Activated CD4-positive, alpha-beta T cell treated with anti-CD3 and anti-CD28 coated beads, Interleukin-2, Interleukin-6, amounts not matched to agents 100 ng/mL and 50 ng/mL, durations not matched to agents 16 hours and 8 hours (primary cell): ENCODE data around the gene ICE2.

Experiments
- DNase-seq: peaks from one replicate; pipeline ENCODE4 v3.0.0-alpha.2; 2020

ICE2 gene

DNA sequence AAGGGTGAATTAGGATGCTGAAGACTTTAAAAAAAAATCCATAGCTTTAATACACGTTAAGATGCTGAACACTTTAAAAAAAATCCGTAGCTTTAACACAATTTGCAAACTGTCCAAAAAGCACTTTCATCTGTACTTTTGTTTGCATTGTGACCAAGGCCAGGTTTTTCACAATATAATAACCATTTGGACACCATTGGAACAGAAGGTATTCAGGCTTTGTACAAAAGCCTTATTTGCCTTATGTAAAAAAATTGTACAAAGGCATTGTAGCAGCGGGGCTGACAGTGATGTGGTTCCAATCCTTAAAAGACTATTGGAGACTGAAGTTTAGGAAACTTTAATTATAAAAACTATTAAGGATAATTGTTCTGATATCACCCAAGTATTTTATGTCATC, 15.2 kb upstream of the ICE2 start:
- no peak for DNase-seq

- DNase-seq = no peak
These were observed 14.2 kb upstream of the ICE2 start for GRCh38 chr15:60493166-60493565.

- no peak for DNase-seq
These were observed 7.8 kb upstream of the ICE2 start for GRCh38 chr15:60486742-60487141.

DNA sequence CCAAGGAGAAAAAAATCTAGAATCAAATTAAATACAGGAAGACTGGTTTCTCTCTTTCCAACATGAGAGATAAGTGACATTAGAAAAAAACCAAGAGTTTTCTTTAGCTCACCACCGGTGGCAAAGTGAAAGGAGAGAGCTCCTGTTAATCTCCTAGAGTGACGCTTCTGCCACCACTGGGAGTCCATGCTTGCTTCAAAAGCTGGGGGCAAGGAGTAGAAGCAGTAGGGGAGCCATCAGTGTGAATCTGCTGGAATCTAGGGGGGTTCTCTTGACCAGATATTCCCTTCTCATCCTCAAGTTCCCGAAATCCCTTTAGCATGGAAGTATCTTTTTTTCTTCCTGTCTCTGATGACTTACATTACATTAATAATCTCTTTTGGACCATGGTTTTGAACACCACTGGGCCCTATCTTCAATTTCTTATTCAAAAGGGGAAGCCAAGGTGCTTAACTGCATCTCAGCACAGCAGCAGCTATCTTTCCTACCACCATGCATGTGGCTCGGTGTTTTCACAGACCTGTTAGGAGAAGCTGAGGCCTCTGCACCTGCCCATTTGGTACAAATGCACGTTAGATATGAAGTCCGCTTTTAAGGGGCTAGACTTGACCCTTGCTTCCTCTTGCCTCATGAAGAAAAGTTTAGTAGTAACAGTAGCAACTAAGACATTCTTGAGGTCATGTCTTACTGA, 6.6 kb upstream of the ICE2 start:
- DNase-seq = no peak

- no peak for DNase-seq
These were observed 4.1 kb upstream of the ICE2 start for GRCh38 chr15:60483042-60483441.

DNA sequence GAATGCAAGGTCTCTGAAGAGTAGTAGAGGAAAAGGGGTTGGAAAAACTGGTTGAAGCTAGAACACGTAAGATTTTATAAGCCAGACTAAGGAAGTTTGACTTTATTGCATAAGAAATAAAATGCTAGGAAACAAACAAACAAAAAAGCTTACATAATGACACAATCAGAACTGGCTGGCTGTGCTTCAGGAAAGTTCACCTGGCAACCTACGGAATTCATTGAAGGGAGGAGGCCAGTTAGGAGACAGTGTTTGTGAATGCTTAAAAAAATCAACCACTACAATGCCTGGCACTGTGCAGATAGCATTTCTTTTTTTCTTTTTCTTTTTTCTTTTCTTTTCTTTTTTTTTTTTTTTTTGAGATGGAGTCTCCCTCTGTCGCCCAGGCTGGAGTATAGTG, 1.9 kb upstream of the ICE2 start:
- no peak for DNase-seq

- peak; percentile 31 for DNase-seq
These were observed 1.2 kb upstream of the ICE2 start for GRCh38 chr15:60480149-60480548.

GRCh38 chr15:60479361-60480110, 594 bp upstream of the ICE2 start:
- peak; percentile 23 for DNase-seq

DNA sequence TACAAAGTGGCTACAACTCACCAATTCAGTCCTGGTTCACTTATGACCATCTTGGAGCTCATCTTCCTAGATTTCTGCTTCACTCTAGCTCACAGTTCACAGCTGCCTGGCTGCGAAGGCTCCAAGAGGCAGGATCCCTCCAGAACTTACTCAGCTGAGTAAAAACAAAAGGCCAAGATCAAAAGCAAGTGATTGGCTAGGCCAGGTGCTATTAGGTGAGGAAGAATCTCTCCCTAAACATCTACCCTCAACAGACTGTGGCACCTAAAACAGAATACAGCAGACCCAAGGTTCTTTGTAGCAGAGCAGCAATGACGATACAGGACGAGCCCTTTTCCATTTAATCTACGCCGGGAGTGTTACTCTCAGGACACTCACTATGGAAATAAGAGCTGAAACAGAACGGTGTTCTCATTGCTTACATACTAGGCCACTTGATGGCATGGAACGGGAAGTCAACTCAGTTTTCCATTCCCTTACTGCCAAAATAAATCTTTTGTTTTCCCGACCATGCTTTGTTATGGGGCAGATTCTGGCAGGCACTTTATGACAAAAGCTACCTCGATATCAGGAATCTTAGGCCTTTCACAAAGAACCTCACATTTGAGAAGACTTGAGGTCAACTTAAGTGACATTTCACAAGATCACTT, 901 bp downstream of the ICE2 start:
- peak; percentile 37 for DNase-seq

GRCh38 chr15:60477164-60477563, 1.8 kb downstream of the ICE2 start:
- no peak for DNase-seq

- no peak for DNase-seq
These were observed 2.2 kb downstream of the ICE2 start for GRCh38 chr15:60476713-60477112.

- no peak for DNase-seq
These were observed 5.8 kb downstream of the ICE2 start for GRCh38 chr15:60473135-60473534.

DNA sequence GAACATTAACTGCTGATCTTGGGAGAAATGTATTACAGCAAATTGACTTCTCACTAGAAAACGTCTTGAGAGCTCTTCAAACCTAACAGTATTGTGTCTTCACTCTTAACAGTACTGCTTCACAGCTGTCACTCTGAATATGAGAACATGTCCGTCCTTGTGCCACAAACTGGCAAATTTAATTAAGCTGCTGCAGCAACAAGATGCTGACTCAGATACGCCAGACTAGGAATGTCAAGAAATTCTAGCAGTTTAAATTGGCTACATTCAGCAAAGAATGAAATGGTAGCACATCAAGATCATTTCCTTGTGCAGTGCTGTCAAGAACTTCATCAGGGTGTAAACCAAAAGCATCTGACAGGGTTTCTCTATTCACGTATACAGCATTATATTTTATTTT, 7.6 kb downstream of the ICE2 start:
- no peak for DNase-seq

GRCh38 chr15:60469893-60470641, 8.9 kb downstream of the ICE2 start:
- DNase-seq = no peak

DNA sequence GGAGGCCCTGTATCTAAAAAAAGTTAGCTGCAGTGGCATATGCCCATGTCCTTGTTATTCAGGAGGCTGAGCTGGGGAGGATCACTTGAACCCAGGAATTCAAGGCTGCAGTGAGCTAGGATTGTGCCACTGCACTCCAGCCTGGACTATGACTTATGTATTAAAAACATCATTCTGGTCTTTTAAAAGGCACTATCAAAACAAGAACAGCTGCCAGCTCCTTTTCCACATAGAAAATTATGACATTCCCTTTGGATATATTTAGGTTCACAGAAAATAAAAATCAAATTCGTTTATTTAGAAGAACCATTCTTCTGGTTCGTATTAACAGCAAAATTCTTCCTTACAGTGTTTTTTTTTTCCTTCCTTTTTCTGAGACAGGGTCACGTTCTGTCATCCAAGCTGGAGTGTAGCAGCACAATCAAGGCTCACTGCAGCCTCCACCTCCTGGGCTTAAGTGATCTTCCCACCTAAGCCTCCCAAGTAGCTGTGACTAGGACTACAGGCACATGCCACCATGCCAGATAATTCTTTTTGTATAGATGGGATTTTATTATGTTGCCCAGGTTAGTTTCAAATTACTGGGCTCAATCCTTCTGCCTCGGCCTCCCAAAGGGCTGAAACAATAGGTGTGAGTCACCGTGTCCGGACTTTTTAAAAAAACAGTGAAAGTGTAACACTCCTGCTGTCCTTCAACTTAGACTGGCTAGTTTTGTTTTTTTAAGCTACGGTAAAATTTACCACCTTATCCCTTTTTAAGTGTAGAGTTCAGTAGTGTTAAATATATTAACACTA, 13.9 kb downstream of the ICE2 start:
- DNase-seq = no peak

DNA sequence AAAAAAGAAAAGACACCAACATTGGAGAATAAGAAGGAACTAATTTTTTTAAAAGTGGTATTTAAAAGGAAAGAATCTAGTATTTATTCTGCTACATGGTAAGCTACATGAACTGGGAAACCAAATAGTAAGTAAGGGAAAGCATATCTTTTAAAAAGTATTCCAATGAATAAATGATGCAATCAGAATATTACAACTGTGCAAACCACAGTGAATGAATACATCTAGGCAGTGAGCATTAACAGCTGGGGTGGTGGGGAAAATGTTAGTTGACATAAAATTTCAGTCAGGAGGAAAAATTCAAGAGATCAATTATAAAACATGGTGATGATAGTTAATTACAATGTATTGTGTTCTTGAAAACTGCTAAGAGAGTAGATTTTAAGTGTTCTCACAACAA, 16.9 kb downstream of the ICE2 start:
- DNase-seq = no peak

- no peak for DNase-seq
These were observed 18.0 kb downstream of the ICE2 start for GRCh38 chr15:60460931-60461330.

GRCh38 chr15:60458721-60459120, 20.2 kb downstream of the ICE2 start:
- DNase-seq = no peak

- no peak for DNase-seq
These were observed 21.0 kb downstream of the ICE2 start for GRCh38 chr15:60457985-60458384.

GRCh38 chr15:60454824-60455223, 24.1 kb downstream of the ICE2 start:
- no peak for DNase-seq

GRCh38 chr15:60448668-60449360, 30.1 kb downstream of the ICE2 start:
- no peak for DNase-seq
